Right renal pelvis (tissue), 4 donors: ENCODE data around the gene DDO. TPM values are rescaled to one million over a fixed set of nuclear protein-coding genes. Genes with fewer than 3 reads are reported as not detected.

Experiments used
- DNase-seq, 4 donors: peaks; one replicate each; pipeline ENCODE4 v3.0.0-alpha.2; 2013; ENCODE audit warnings: low read depth in 4 of 4, low spot score in 3 of 4, missing footprints in 1 of 4
- polyA plus RNA-seq, 4 donors: library from polyadenylated mRNA; unstranded; fragments of 120-200 nt; gene quantifications; one replicate each; pipeline ENCODE4 v1.2.1, GENCODE V29; 2013; ENCODE audit not compliant: insufficient read length in 4 of 4

Gene DDO
- polyA plus RNA-seq, 4 donors, result 0.43 to 1.2 (median 0.79) TPM

- DNase-seq, result no peak
These were observed 6.5 kb upstream of the DDO start for GRCh38 chr6:110421749-110422443.

GRCh38 chr6:110419028-110419739, 3.8 kb upstream of the DDO start:
- peak in 1 of 4 donors; percentile 26 for DNase-seq

DNA sequence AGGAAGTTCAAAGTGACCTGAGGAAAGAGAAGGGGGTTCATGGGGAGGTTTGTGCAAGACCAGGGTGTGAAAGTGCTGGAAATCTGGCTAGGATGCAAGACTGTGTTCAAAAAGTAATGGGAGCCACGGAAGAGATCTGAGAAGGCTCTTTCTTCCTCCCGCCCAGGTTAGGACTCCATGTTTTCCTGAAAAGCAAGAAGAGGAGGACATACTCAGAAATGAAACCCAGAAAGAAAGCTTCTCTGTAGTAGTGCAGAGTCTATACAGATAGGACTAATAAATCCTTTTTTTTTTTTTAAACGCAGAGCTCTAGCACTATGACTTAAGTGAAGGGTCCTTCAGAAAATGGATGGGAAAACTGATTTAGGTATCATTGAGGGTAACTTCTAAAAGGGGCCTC, 3.2 kb upstream of the DDO start:
- DNase-seq, result no peak

- no peak for DNase-seq
These were observed 706 bp downstream of the DDO start for GRCh38 chr6:110414669-110415068.

DNA sequence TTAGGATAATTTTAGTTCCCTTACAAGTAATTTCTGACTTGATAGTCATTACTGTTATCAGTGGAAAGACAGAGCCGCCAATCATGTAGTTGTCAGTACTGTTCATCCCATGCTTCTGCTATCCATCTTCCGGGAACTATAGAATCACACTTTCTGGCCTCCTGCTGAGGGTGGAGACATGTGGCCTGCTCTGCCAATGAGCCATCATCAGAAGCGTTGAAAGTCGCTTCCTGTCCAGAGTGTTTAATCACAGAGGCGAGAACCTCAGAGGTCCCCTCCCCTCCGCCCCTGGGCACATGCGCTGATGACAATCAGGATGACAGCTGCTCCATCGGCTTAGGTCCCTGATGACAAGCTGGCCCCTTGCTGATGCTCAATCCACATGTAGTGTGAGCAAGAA, 3.0 kb downstream of the DDO start:
- no peak for DNase-seq

GRCh38 chr6:110410511-110410910, 4.9 kb downstream of the DDO start:
- no peak for DNase-seq

- DNase-seq, result no peak
These were observed 5.6 kb downstream of the DDO start for GRCh38 chr6:110409794-110410193.

DNA sequence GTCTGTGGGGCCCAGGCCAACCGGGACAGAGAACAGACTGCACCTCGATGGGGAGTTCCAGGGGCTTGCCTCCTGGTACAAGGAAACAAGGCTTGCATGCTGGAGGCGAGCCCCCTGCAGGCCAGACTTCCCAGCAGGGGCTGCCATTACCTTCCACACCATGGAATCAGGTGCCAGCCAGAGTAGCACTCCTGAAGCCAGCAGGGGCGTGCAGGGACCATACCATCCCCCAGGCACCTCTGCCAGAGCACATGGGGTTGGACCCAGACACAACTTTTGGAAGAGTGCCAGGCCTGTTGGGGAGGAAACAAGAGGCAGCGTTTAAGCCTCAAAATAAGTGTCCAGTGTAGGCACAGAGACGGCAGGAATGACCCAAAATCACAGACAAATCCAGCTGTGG, 6.5 kb downstream of the DDO start:
- DNase-seq, result no peak

DNA sequence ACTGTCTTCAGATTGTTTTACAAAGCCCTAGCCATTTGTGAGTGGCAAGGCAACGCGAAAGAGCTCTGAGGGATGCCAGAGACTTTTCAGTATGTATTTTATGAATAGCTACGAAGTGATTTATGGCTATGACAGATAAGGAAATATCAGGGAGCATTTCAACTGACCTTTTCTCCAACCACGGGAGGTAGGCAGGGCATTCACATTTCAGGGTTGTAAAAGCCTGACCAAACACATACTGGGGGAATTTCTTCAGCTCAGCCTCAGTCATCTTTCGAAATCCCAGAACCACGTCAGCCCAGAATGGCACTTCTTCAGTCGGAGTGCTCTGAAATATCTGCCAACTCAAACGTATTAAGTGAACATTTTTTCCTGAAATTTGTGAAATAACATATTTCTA, 10.8 kb downstream of the DDO start:
- DNase-seq, result no peak

DNA sequence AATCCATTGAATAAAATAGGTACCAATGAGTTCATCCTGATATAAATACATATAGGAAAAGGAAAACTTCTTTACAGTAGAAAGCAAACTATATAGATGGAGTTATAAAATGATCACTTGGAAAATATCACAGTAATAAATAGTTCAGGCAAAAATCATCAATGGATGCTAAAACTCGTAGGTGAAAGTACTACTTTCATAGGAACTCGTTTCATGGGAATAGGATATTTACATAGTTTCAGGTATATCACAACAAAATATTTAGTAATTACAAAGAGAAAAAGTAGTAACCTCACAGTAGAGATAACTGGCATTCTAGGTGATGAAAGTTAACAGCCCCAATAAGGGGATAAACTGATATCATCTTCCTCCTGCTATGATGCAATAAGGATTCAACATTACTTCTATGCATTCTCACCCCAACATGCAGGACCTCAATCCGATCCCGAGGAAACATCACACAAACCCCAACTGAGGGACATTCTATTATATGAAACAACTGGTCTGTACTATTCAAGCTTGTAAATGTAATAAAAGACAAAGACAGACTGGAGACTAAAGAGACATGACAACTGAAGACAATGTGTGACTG, 13.7 kb downstream of the DDO start:
- no peak for DNase-seq

DNA sequence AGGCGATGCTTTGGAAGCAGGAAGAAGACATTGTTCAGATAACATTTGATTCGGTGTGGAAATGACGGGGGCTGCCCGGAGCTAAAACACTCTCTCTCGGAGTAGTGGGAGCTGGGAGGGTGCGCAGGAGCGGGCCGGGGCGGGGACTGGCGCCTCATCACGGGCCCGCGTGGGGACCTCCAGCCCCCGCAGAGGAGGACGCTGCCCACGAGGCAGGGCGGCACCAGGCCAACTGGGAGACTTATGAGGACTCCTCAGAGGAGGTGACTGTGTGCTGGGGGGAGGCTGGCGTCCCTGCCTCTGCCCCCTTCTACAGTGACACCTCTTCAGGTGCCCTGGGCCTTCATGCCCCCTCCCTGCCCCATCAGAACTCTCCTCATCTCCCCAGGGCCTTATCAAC, 15.2 kb downstream of the DDO start:
- no peak for DNase-seq

- no peak for DNase-seq
These were observed 15.9 kb downstream of the DDO start for GRCh38 chr6:110399219-110400071.

DNA sequence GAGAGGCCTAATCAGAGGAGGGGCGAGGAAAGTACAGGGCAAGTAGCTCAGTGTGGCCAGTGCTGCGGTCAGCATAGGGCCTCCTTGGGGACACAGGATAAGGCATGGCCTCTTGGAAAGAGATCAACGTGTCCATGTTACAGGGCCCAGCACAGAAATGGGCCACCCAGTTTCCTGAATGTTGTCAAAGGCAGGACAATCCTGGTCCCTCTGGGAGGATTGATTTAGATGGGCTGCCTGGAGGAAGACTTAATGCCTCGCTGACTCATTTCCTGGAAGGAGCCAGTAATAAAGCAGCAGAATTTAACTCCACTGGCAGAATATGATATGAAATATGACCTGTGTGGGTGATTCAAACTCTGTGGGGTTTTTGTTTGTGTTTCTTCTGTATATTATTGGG, 16.6 kb downstream of the DDO start:
- DNase-seq, result no peak

DNA sequence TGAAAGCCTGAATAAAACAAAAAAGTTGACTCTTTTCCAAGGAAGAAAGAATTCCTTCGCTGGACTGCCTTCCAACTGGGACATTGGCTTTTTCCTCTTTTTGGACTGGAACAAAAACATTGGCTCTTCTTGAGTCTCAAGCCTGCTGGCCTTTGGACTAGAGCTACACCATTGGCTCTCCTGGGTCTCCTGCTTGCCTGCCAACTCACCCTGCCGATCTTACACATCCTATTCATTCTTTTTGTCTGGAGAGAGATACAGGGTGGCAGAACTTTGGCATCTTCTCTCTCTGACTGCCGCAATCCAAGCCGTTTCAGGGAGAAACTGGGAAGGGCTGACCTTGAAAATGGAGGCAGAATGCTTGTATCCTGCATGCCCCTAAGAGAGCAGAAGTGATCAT, 20.2 kb downstream of the DDO start:
- DNase-seq, result no peak

GRCh38 chr6:110394409-110394808, 21.0 kb downstream of the DDO start:
- DNase-seq, result no peak

- no peak for DNase-seq
These were observed 22.6 kb downstream of the DDO start for GRCh38 chr6:110392727-110393126.

- DNase-seq, result no peak
These were observed 25.0 kb downstream of the DDO start for GRCh38 chr6:110390404-110390803.

DNA sequence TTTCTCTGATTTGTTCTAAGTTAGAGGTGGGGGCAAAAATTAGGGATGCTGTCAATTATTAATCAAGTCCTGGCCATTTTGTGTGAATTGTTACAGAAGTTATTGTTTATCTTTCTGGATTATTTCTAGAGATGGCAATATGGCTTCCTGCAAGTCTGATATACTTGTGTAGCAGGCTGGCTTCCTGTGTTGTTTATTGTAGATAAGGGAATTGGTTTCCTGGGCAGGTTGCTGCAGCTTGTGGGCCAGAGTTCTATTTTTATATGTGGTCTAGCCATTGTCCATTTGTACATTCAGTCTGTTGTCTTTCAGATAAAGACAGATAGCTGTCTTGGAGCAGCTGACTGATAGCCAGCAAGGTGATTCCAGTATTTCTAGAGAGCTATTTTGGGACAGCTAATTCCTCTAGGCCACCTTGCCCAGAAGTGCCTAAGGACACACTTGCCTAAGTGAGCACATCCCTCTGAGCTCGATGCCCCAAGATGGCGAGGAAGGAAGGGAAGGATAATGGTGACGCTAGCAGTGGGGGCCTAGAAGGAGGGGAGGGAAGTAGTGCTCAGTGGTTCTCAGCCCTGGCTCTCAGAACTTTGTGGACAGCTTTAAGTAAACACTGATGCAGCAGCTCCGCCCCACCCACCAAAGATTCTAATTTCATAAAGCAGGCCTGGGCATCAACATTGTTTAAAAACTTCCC, 25.5 kb downstream of the DDO start:
- DNase-seq, result no peak

- no peak for DNase-seq
These were observed 27.4 kb downstream of the DDO start for GRCh38 chr6:110387986-110388385.

GRCh38 chr6:110385458-110385863, 29.9 kb downstream of the DDO start:
- DNase-seq, result no peak

- no peak for DNase-seq
These were observed 36.8 kb downstream of the DDO start for GRCh38 chr6:110378552-110378951.
